ENCODE measurements around the gene KLHL26.

Gene KLHL26

DNA sequence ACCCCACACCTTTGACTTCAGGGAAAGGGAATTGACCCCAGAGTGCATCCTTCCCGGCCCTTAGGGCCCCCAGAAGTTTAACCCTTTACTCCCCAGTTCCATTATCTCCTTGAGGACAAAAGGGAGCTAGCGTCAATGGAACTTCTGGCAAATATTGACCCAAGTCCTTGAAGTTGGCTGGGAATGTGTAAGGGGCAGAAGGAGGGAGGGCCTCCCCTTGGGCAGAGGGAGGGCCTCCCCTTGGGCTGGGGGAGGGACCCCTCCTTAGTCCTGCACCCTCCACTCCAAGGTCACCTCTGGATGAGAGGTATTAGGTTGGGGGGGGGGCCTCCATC, 27.1 kb upstream of the KLHL26 start:
- Histone ChIP-seq H3K4me3 (ENCODE audit: low read length) (no peak overlapping the region), H3K4me1 (ENCODE audit: low read length) (no peaks in the 10 kb centered on the region), H3K27ac (ENCODE audit: low read length) (no peak overlapping the region), H3K79me2 (ENCODE audit: low read length) (no peaks in the 10 kb centered on the region), H3K9ac (ENCODE audit: low read length) (no peak overlapping the region), H3K4me2 (ENCODE audit: low read length) (no peak overlapping the region), H4K20me1 (ENCODE audit: insufficient read depth, low read length) (no peaks in the 10 kb centered on the region), H3K27me3 (ENCODE audit: low read depth, low read length) (peaks cover 40% of the 10 kb centered on the region), H3K36me3 (replicated peaks; ENCODE audit: low read depth, low read length) (no peaks in the 10 kb centered on the region), H2AFZ (ENCODE audit: low read depth, low read length) (no peak overlapping the region), H3K9me3 (ENCODE audit: insufficient read depth, low read length) (no peaks in the 10 kb centered on the region)
- TF ChIP-seq, protein P1, sequence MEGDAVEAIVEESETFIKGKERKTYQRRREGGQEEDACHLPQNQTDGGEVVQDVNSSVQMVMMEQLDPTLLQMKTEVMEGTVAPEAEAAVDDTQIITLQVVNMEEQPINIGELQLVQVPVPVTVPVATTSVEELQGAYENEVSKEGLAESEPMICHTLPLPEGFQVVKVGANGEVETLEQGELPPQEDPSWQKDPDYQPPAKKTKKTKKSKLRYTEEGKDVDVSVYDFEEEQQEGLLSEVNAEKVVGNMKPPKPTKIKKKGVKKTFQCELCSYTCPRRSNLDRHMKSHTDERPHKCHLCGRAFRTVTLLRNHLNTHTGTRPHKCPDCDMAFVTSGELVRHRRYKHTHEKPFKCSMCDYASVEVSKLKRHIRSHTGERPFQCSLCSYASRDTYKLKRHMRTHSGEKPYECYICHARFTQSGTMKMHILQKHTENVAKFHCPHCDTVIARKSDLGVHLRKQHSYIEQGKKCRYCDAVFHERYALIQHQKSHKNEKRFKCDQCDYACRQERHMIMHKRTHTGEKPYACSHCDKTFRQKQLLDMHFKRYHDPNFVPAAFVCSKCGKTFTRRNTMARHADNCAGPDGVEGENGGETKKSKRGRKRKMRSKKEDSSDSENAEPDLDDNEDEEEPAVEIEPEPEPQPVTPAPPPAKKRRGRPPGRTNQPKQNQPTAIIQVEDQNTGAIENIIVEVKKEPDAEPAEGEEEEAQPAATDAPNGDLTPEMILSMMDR (IDR thresholded peaks at IDR 0.05; ENCODE audit: low read depth, low read length): no peak
- no peak for TF ChIP-seq EZH2phosphoT487 (IDR thresholded peaks at IDR 0.05; ENCODE audit: low read depth)

DNA sequence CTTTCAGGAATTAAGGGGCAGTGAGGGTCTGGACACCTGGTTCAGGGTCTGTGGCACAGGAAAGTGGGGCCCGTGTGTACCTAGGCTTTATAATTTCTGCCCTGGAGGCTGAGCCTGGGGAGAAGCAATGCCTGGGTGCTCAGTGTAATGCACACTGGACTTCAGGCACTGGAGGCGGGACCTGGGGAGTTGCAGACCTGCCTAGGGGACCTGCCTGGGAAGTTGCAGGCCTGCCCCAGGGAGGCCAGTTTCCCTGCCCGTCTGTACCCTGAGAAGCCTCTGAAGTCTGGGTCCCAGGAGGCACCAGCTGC, 26.6 kb upstream of the KLHL26 start:
- Histone ChIP-seq H2AFZ (ENCODE audit: low read depth, low read length) (no peak overlapping the region), H3K4me3 (ENCODE audit: low read length) (no peak overlapping the region), H3K27ac (ENCODE audit: low read length) (no peak overlapping the region), H3K27me3 (ENCODE audit: low read depth, low read length) (peaks cover 40% of the 10 kb centered on the region), H3K9me3 (ENCODE audit: insufficient read depth, low read length) (no peaks in the 10 kb centered on the region), H3K4me1 (ENCODE audit: low read length) (no peaks in the 10 kb centered on the region), H3K9ac (ENCODE audit: low read length) (no peak overlapping the region), H4K20me1 (ENCODE audit: insufficient read depth, low read length) (no peaks in the 10 kb centered on the region), H3K36me3 (replicated peaks; ENCODE audit: low read depth, low read length) (no peaks in the 10 kb centered on the region), H3K4me2 (ENCODE audit: low read length) (no peak overlapping the region), H3K79me2 (ENCODE audit: low read length) (no peaks in the 10 kb centered on the region)
- TF ChIP-seq EZH2phosphoT487 (IDR thresholded peaks at IDR 0.05; ENCODE audit: low read depth): no peak
- TF ChIP-seq, protein P1 (IDR thresholded peaks at IDR 0.05; ENCODE audit: low read depth, low read length): no peak

DNA sequence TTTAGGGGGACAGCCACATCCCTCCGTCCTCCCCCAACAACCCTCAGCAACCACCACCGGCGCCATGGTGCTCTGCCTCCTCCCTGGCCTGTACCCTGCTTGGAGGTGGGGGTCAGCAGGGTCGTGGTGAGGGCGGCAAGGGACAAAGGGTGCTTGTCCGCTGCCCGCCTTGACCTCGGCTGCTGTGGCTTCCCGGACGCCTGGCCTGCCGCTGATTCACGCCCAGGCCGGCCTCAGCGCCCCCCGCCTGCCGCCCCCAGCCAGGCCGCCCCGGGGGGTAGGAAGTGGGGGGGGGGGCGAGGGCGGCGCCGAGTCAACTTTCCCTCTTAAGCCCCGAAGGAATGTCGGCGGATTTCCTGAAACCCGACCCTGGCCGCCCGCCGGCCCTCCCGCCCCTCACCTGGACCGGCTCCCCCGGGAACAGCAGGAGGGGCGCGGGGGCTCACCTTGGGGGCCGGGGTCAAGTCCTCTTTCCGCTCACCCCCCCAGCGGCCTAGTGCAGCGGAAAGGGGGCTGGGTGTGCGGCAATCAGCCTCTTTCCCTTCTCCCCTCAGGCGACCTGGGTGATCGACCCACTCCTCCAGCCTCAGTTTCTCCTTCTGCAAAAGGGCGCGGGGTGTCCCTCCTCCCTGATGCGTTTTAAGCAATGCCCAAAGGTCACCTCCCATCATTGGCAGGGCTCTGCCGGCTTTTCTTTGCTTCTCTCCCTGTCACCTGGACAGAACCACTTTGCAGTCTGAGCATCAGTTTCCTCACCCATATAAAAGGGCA, 26.1 kb upstream of the KLHL26 start:
- H3K4me3 ChIP-seq (ENCODE audit: low read length): no peak overlapping the region
- H3K36me3 ChIP-seq (replicated peaks; ENCODE audit: low read depth, low read length): no peaks in the 10 kb centered on the region
- H3K79me2 ChIP-seq (ENCODE audit: low read length): no peaks in the 10 kb centered on the region
- no peak overlapping the region for H3K4me2 ChIP-seq (ENCODE audit: low read length)
- H3K9me3 ChIP-seq (ENCODE audit: insufficient read depth, low read length): no peaks in the 10 kb centered on the region
- TF ChIP-seq EZH2phosphoT487 (IDR thresholded peaks at IDR 0.05; ENCODE audit: low read depth): no peak
- TF ChIP-seq, protein P1 (IDR thresholded peaks at IDR 0.05; ENCODE audit: low read depth, low read length): no peak
- H2AFZ ChIP-seq (ENCODE audit: low read depth, low read length): no peak overlapping the region
- H3K27me3 ChIP-seq (ENCODE audit: low read depth, low read length): peaks cover 40% of the 10 kb centered on the region
- no peak overlapping the region for H3K9ac ChIP-seq (ENCODE audit: low read length)
- H3K27ac ChIP-seq (ENCODE audit: low read length): no peak overlapping the region
- no peaks in the 10 kb centered on the region for H3K4me1 ChIP-seq (ENCODE audit: low read length)
- H4K20me1 ChIP-seq (ENCODE audit: insufficient read depth, low read length): no peaks in the 10 kb centered on the region

DNA sequence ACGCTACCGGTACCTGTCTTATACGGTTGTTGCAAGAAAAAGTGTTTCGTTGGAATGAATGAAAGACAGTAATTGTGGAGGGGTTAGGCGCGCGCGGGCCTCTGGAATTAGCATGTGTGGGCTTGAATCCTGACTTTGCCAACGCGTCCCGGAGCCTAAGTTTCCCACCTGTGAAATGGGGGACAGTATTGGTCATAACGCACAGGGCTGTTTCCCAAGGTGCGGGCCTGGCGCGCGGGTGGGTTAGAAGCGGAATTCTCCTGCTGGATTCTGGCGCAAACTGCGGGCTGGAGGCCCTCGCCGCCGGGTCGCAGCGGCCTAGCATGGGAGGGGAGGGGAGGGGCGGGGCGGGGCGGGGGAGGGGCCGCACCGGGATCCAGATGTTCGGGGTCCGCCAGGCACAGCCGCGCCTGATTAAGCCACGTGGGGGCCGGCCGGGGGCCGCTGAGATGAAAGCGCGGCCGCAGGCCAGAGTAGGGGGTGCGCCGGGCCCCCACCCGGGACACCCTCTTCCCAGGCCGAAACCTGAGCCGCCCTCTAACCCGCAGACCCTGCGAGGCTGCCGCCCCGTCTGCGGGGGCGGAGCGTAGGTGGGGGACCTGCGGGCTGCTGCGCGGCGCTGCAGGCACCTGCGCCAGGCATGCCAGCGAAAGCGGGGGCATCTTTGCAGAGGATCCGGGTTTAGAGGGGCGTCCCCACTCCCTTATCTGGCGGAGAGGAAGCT, 25.3 kb upstream of the KLHL26 start:
- no peaks in the 10 kb centered on the region for H3K9me3 ChIP-seq (ENCODE audit: insufficient read depth, low read length)
- no peaks in the 10 kb centered on the region for H3K4me1 ChIP-seq (ENCODE audit: low read length)
- H3K4me2 ChIP-seq (ENCODE audit: low read length): no peak overlapping the region
- TF ChIP-seq, protein P1 (IDR thresholded peaks at IDR 0.05; ENCODE audit: low read depth, low read length): no peak
- no peaks in the 10 kb centered on the region for H3K79me2 ChIP-seq (ENCODE audit: low read length)
- peaks cover 44% of the 10 kb centered on the region for H3K27me3 ChIP-seq (ENCODE audit: low read depth, low read length)
- H3K4me3 ChIP-seq (ENCODE audit: low read length): no peak overlapping the region
- H4K20me1 ChIP-seq (ENCODE audit: insufficient read depth, low read length): no peaks in the 10 kb centered on the region
- no peak overlapping the region for H2AFZ ChIP-seq (ENCODE audit: low read depth, low read length)
- no peaks in the 10 kb centered on the region for H3K36me3 ChIP-seq (replicated peaks; ENCODE audit: low read depth, low read length)
- H3K9ac ChIP-seq (ENCODE audit: low read length): no peak overlapping the region
- no peak overlapping the region for H3K27ac ChIP-seq (ENCODE audit: low read length)
